GM10248 (cell line): ENCODE results near the gene ABHD6.
"Not testable (repeated sequence)": the region's sequence is repeated elsewhere in the genome, so short reads cannot be mapped to it uniquely, and the experiment has no call there.

Source experiments
- CTCF ChIA-PET: fragments of 300-600 bp; sonication (Branson Sonifier 250); formaldehyde crosslinking; extraction: SDS; loops from one replicate; lab custom pipeline; 2021; ENCODE audit warnings: antibody characterized with exemption; lab: Yijun Ruan, JAX
- POLR2A ChIA-PET: fragments of 350-650 bp; sonication (Branson Sonifier 250); formaldehyde crosslinking; extraction: SDS; loops from one replicate; lab custom pipeline; 2020; ENCODE audit warnings: antibody characterized with exemption; lab: Yijun Ruan, JAX
- DNase-seq: peaks from one replicate; pipeline ENCODE4 v3.0.0; 2012; ENCODE audit errors: extremely low spot score
- CTCF ChIP-seq: IDR thresholded peaks from 2 replicates; pipeline ENCODE4 v1.5.1; 2012; ENCODE audit warnings: mild to moderate bottlenecking, low read depth; ENCODE audit errors: extremely low read depth, missing control alignments, control extremely low read depth

Gene ABHD6

DNA sequence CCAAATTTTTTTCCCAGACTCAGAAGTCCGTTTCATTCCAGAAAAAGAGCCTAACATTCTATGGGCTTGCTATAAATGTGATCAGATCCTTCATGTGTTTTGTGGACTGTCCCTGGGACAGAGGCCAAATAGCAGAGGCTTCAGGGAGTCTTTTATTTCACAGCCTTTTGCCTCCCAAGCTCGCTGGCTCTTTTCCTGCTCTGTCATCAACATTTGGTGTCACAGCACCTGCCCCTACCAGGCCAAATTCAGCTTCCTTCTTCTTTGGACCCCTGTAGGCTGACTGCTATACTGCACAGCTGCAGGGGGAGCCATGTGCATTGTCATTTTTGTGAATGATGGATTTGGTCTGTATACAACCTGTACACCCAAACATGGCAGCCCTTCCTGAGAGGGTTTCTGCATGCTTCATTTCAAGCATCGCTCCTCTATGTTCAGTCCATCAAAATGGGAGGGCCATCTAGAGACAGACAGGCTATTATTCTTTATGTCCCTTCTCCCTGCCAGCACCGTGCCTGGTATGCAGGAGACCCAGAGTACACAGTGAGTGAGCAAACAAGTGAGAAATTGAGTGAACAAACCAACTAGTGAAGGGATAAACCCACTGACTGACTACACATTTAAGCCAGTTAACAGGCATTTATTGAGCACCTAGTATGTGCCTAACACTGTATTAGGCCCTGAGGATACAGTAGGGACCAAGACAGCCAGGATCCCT, 50.6 kb downstream of the ABHD6 start:
- CTCF ChIA-PET, result interaction anchor here (0.7 to 3.8 kb wide), 2 partner anchors 8 to 12 kb away, joined by 3 to 17 read pairs; no protein-coding TSS in a partner anchor
- DNase-seq, result no peak
- TF ChIP-seq CTCF, result no peak

GRCh38 chr3:58288964-58289613, 51.5 kb downstream of the ABHD6 start:
- CTCF ChIA-PET, result not testable (repeated sequence)

More for the DNA sequence above, 50.6 kb downstream of the ABHD6 start:
- POLR2A ChIA-PET, result no interaction called here

GRCh38 chr3:58290446-58290845, 52.9 kb downstream of the ABHD6 start:
- POLR2A ChIA-PET, DNase-seq: not testable (repeated sequence)
- CTCF ChIA-PET, result interaction anchor here (19.6 kb wide), 1 partner anchor 107 kb away, joined by 560 read pairs; no protein-coding TSS in a partner anchor

More at GRCh38 chr3:58288964-58289613, 51.5 kb downstream of the ABHD6 start:
- DNase-seq, POLR2A ChIA-PET: not testable (repeated sequence)

GRCh38 chr3:58291671-58292338, 54.2 kb downstream of the ABHD6 start:
- no peak for DNase-seq
- ChIA-PET POLR2A (no interaction called here), CTCF (interaction anchor here (0.9 to 19.6 kb wide), 4 partner anchors 14 to 108 kb away, joined by 3 to 560 read pairs (median 26); partner anchors contain the start of genes HTD2 and RPP14)
- no peak for TF ChIP-seq CTCF

DNA sequence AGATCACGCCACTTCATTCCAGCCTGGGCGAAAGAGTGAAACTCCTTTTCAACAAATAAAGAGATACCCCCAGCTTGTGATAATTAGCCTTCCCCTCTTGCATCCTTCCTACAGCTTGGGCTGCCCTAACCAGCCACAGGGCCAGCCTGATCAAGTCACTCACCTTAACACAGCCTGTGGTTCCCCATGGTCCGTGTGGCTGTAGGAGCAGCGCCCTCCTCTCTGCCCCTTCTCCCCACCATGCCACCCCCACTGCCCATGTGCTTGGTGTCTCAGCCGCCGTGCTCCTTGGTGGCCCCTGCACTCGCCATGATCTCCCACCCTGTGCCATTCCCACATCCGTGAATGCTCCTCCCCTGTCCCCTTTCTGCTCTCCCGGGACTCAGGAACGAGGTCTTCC, 55.3 kb downstream of the ABHD6 start:
- CTCF ChIA-PET, result interaction anchor here (0.8 to 19.6 kb wide), 5 partner anchors 14 to 181 kb away, joined by 3 to 560 read pairs (median 3); partner anchors contain the start of genes HTD2 and RPP14
- POLR2A ChIA-PET, result no interaction called here
- TF ChIP-seq CTCF, result no peak
- no peak for DNase-seq

DNA sequence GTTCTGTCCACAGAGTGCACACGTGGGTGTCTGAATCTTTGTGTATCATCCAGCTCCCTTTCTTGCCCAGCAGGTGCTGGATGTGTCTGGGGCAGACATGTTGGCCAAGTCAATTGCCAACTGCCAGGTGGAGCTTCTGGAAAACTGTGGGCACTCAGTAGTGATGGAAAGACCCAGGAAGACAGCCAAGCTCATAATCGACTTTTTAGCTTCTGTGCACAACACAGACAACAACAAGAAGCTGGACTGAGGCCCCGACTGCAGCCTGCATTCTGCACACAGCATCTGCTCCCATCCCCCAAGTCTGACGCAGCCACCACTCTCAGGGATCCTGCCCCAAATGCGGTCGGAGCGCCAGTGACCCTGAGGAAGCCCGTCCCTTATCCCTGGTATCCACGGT, 55.9 kb downstream of the ABHD6 start:
- no peak for DNase-seq
- ChIA-PET POLR2A (no interaction called here), CTCF (interaction anchor here (0.8 to 19.6 kb wide), 3 partner anchors 13 to 181 kb away, joined by 3 to 560 read pairs (median 50); partner anchors contain the start of genes HTD2 and RPP14)
- no peak for TF ChIP-seq CTCF

DNA sequence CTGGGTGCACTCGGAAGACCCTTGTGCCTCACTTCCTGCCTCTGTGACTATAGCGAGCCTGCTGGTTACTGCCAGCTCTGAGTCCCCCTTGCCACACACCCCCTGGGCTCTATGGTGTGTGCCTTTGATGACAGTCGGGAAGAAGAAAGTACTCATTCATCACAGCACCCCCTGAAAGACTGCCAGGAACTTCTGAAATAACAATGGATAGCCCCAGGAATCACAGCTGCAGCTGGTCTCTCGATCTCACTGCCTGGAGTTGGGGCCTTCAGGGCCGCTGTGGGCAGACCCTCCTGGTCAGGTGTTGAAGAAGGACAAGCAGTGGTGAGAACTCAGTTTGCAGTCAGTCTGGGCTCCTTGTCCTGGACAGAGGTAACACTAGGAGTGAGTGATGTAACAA, 58.7 kb downstream of the ABHD6 start:
- no peak for TF ChIP-seq CTCF
- CTCF ChIA-PET, result interaction anchor here (1.1 to 19.6 kb wide), 5 partner anchors 9 to 112 kb away, joined by 3 to 560 read pairs (median 5); partner anchors contain the start of genes HTD2 and RPP14
- POLR2A ChIA-PET, result no interaction called here
- no peak for DNase-seq
